ENCODE data around the gene ZGRF1.

Gene ZGRF1

DNA sequence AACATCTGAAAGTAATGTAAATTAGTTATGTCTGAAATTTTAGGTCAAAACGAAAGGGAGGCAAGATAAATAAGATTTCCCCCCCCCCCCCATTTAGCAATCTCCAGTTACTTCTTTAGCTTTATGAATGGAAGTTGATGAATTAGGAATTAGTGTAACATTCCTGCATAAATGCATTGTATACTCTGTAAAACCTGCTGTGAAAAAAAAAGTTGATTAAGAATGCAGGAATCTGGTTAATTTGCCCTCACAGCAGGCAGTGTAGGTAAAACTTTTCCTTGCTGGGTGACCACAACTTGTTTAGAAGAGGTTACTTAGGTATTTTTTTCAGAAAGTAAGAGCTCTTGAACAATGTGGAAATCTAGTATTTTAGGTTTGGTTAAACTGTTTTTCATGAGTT lies 15.5 kb upstream of the ZGRF1 start:
- H3K4me1 ChIP-seq, result no peaks in the 10 kb centered on the region
- no peak overlapping the region for H3K27ac ChIP-seq
- H3K36me3 ChIP-seq, result peaks cover 74 to 91% (median 86%) of the 10 kb centered on the region in 3 donors
- TF ChIP-seq, protein P1, sequence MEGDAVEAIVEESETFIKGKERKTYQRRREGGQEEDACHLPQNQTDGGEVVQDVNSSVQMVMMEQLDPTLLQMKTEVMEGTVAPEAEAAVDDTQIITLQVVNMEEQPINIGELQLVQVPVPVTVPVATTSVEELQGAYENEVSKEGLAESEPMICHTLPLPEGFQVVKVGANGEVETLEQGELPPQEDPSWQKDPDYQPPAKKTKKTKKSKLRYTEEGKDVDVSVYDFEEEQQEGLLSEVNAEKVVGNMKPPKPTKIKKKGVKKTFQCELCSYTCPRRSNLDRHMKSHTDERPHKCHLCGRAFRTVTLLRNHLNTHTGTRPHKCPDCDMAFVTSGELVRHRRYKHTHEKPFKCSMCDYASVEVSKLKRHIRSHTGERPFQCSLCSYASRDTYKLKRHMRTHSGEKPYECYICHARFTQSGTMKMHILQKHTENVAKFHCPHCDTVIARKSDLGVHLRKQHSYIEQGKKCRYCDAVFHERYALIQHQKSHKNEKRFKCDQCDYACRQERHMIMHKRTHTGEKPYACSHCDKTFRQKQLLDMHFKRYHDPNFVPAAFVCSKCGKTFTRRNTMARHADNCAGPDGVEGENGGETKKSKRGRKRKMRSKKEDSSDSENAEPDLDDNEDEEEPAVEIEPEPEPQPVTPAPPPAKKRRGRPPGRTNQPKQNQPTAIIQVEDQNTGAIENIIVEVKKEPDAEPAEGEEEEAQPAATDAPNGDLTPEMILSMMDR (IDR thresholded peaks at IDR 0.05), result no peak
- DNase-seq, result no peak
- intact Hi-C loops (cut with DNase I; ENCODE audit: low total_unique reads), result no loop called here
- H3K9me3 ChIP-seq, result no peaks in the 10 kb centered on the region
- H3K4me3 ChIP-seq, result no peak overlapping the region
- H3K27me3 ChIP-seq, result no peaks in the 10 kb centered on the region

- no peak for DNase-seq
- H3K27ac ChIP-seq, result no peak overlapping the region
- TF ChIP-seq, protein P1 (IDR thresholded peaks at IDR 0.05), result no peak
- H3K4me1 ChIP-seq, result no peaks in the 10 kb centered on the region
- no peaks in the 10 kb centered on the region for H3K9me3 ChIP-seq
- H3K4me3 ChIP-seq, result no peak overlapping the region
- H3K27me3 ChIP-seq, result no peaks in the 10 kb centered on the region
- peaks cover 73 to 97% (median 87%) of the 10 kb centered on the region in 3 donors for H3K36me3 ChIP-seq
- intact Hi-C loops (cut with DNase I; ENCODE audit: low total_unique reads), result no loop called here
Observed at GRCh38 chr4:112651641-112652040, 14.9 kb upstream of the ZGRF1 start.

- Histone ChIP-seq H3K4me3 (no peak overlapping the region), H3K4me1 (no peaks in the 10 kb centered on the region), H3K9me3 (no peaks in the 10 kb centered on the region), H3K27ac (no peak overlapping the region), H3K27me3 (no peaks in the 10 kb centered on the region), H3K36me3 (peaks cover 74 to 98% (median 88%) of the 10 kb centered on the region in 3 donors)
- no peak for DNase-seq
- intact Hi-C loops (cut with DNase I; ENCODE audit: low total_unique reads), result no loop called here
- TF ChIP-seq, protein P1 (IDR thresholded peaks at IDR 0.05), result no peak
Observed at GRCh38 chr4:112650332-112650731, 13.6 kb upstream of the ZGRF1 start.

- no peak overlapping the region for H3K4me3 ChIP-seq
- H3K4me1 ChIP-seq, result no peaks in the 10 kb centered on the region
- H3K27ac ChIP-seq, result no peak overlapping the region
- no peaks in the 10 kb centered on the region for H3K27me3 ChIP-seq
- TF ChIP-seq, protein P1 (IDR thresholded peaks at IDR 0.05), result no peak
- intact Hi-C loops (cut with DNase I; ENCODE audit: low total_unique reads), result no loop called here
- H3K36me3 ChIP-seq, result peaks cover 69 to 97% (median 86%) of the 10 kb centered on the region in 3 donors
- DNase-seq, result no peak
- H3K9me3 ChIP-seq, result no peaks in the 10 kb centered on the region
Observed at GRCh38 chr4:112649055-112649408, 12.3 kb upstream of the ZGRF1 start.

DNA sequence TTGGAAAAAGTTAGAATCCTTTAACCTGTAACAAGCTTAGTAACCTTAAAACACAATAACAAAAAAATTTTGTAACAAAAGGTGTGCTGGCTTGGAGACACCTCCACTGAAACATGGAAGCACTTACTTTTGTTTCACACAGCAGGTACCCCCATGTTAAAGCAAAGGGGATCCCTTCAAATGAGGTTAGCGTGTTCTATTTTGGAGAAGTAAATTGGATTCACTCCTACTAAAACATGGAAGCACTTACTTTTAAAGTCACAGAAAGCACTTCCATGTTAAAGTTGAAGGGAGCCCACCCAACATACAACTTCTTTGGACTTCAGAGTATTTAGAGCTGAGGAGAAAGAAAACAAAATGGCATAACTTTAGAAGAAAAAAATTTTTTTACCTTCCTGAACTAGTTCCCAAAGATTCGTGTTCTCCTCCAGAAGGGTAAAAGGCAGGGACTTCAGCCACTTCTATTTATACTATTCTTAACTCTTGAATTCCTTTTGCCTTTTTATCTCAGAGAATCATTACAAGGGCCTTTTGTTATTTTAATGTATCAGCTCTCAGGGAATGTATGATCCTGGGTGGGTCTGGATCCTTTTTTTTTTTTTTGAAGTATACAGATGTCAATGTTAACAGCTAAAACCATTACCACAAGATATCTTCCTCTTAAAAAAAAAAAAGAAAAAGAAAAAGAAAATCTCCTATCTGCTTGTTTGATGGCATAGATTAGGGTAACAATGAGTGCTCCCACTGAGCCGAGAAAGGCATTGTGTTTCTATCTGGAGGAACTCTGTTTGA lies 11.8 kb upstream of the ZGRF1 start:
- intact Hi-C loops (cut with DNase I; ENCODE audit: low total_unique reads), result no loop called here
- no peak for DNase-seq
- Histone ChIP-seq H3K27me3 (no peaks in the 10 kb centered on the region), H3K4me1 (no peaks in the 10 kb centered on the region), H3K27ac (no peak overlapping the region), H3K4me3 (no peak overlapping the region), H3K9me3 (no peaks in the 10 kb centered on the region), H3K36me3 (peaks cover 68 to 97% (median 80%) of the 10 kb centered on the region in 3 donors)
- TF ChIP-seq, protein P1 (IDR thresholded peaks at IDR 0.05), result no peak
